Calu3 (cell line): ENCODE measurements around the gene PGF. TPM values are rescaled to one million over a fixed set of nuclear protein-coding genes. Genes with fewer than 3 reads are reported as not detected.

Experiments
- BruUV-seq: library from RNA; stranded (reverse); fragments of 400-500 nt; replicated peaks from 2 replicates; lab custom pipeline; 2021; lab: Mats Ljungman, UMichigan
- CTCF ChIA-PET: fragments of 300-600 bp; sonication (Branson Sonifier 250); formaldehyde crosslinking; loops from one replicate; lab custom pipeline; 2022; ENCODE audit warnings: antibody characterized with exemption; lab: Charles Lee
- DNase-seq: peaks from one replicate; pipeline ENCODE4 v3.0.0; 2022
- H3K27ac Mint-ChIP-seq: one replicate; pipeline ENCODE4 v1.8.0; 2022; ENCODE audit warnings: mixed read lengths; ENCODE audit not compliant: unreplicated experiment
- H3K27me3 Mint-ChIP-seq: one replicate; pipeline ENCODE4 v1.8.0; 2022; ENCODE audit warnings: mixed read lengths; ENCODE audit not compliant: unreplicated experiment
- H3K36me3 Mint-ChIP-seq: one replicate; pipeline ENCODE4 v1.8.0; 2022; ENCODE audit warnings: mild to moderate bottlenecking, moderate library complexity, mixed read lengths; ENCODE audit not compliant: insufficient read depth, unreplicated experiment
- H3K4me1 Mint-ChIP-seq: one replicate; pipeline ENCODE4 v1.8.0; 2022; ENCODE audit warnings: mild to moderate bottlenecking, low read depth, mixed read lengths; ENCODE audit not compliant: unreplicated experiment
- H3K4me3 Mint-ChIP-seq: one replicate; pipeline ENCODE4 v1.8.0; 2022; ENCODE audit warnings: mild to moderate bottlenecking, low read depth, moderate library complexity, mixed read lengths; ENCODE audit not compliant: unreplicated experiment
- H3K9me3 Mint-ChIP-seq: one replicate; pipeline ENCODE4 v1.8.0; 2022; ENCODE audit warnings: low read depth, mixed read lengths; ENCODE audit not compliant: unreplicated experiment
- intact Hi-C: fragments of 100-400 bp; cut with micrococcal nuclease; formaldehyde crosslinking; loops from one replicate; pipeline ENCODE4 v1.10.0; 2022; ENCODE audit not compliant: unreplicated experiment
- total RNA-seq: library from RNA; stranded (reverse); gene quantifications from 2 replicates; pipeline ENCODE4 v1.2.3, GENCODE V29; 2022
- TF ChIP-seq, protein P1 (sequence below): fragments of 200-600 bp; IDR thresholded peaks from one replicate; pipeline ENCODE4 v1.8.0; 2022; ENCODE audit warnings: antibody characterized with exemption; ENCODE audit not compliant: unreplicated experiment

The PGF gene
- total RNA-seq, 1 experiment from 2014 or later = 2.1 TPM

GRCh38 chr14:74963178-74963704 is 7.8 kb upstream of the PGF start:
- BruUV-seq = no TSS peak
- Mint-ChIP-seq H3K9me3 (no peaks in the 10 kb centered on the region), H3K36me3 (no peaks in the 10 kb centered on the region), H3K27ac (no peak overlapping the region), H3K4me3 (no peak overlapping the region), H3K4me1 (peaks cover 8% of the 10 kb centered on the region), H3K27me3 (peaks cover 32% of the 10 kb centered on the region)
- TF ChIP-seq, protein P1, sequence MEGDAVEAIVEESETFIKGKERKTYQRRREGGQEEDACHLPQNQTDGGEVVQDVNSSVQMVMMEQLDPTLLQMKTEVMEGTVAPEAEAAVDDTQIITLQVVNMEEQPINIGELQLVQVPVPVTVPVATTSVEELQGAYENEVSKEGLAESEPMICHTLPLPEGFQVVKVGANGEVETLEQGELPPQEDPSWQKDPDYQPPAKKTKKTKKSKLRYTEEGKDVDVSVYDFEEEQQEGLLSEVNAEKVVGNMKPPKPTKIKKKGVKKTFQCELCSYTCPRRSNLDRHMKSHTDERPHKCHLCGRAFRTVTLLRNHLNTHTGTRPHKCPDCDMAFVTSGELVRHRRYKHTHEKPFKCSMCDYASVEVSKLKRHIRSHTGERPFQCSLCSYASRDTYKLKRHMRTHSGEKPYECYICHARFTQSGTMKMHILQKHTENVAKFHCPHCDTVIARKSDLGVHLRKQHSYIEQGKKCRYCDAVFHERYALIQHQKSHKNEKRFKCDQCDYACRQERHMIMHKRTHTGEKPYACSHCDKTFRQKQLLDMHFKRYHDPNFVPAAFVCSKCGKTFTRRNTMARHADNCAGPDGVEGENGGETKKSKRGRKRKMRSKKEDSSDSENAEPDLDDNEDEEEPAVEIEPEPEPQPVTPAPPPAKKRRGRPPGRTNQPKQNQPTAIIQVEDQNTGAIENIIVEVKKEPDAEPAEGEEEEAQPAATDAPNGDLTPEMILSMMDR = no peak
- intact Hi-C loops = no loop called here
- CTCF ChIA-PET = no interaction called here
- DNase-seq = no peak

- Mint-ChIP-seq H3K4me1 (peaks cover 8% of the 10 kb centered on the region), H3K4me3 (no peak overlapping the region), H3K36me3 (no peaks in the 10 kb centered on the region), H3K27ac (no peak overlapping the region), H3K27me3 (peaks cover 32% of the 10 kb centered on the region), H3K9me3 (no peaks in the 10 kb centered on the region)
- no TSS peak for BruUV-seq
- TF ChIP-seq, protein P1 = no peak
- intact Hi-C loops = no loop called here
- CTCF ChIA-PET = no interaction called here
- DNase-seq = no peak
Measured at GRCh38 chr14:74962493-74962892, 7.1 kb upstream of the PGF start.

DNA sequence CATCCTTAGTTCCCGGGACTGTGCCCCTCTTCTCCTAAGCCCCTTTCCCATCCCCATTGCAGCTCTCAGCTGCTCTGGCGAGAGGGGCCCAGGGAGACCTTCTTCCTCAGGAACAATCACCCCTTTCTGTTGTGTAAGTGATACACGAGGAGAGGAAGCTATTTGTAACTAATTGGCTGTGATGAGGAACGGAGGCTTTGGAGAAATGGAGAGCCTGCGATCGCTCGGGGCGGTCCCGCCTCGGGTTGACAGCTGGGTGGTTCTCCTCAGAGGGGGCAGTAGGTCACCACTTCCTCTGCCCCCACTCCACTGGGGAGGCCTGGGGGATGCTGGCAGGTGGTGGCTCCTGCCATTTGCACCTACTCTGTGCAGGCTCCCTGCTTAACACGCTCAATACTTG is 6.6 kb upstream of the PGF start:
- no TSS peak for BruUV-seq
- Mint-ChIP-seq H3K27me3 (peaks cover 34% of the 10 kb centered on the region), H3K4me3 (no peak overlapping the region), H3K27ac (no peak overlapping the region), H3K36me3 (no peaks in the 10 kb centered on the region), H3K9me3 (no peaks in the 10 kb centered on the region), H3K4me1 (peaks cover 8% of the 10 kb centered on the region)
- TF ChIP-seq, protein P1 = no peak
- intact Hi-C loops = no loop called here
- no peak for DNase-seq
- CTCF ChIA-PET = no interaction called here

- Mint-ChIP-seq H3K27ac (no peak overlapping the region), H3K4me1 (peaks cover 8% of the 10 kb centered on the region), H3K9me3 (no peaks in the 10 kb centered on the region), H3K27me3 (peaks cover 41% of the 10 kb centered on the region), H3K4me3 (no peak overlapping the region), H3K36me3 (peaks cover 3% of the 10 kb centered on the region)
- CTCF ChIA-PET = interaction anchor here (0.7 kb wide), 1 partner anchor 103 kb away, joined by 3 read pairs; the partner anchor contains the start of gene ACYP1
- intact Hi-C loops = no loop called here
- BruUV-seq = no TSS peak
- no peak for DNase-seq
- TF ChIP-seq, protein P1 = no peak
Measured at GRCh38 chr14:74961238-74961911, 6.0 kb upstream of the PGF start.
